Tibial artery (tissue), 4 donors: ENCODE measurements around the gene MESD.

Source experiments
- DNase-seq, 2 donors: peaks; one replicate each; pipeline ENCODE4 v3.0.0-alpha.2; 2019
- H3K27ac ChIP-seq, 2 donors: fragments of 200-600 bp; sonication (generic) in 1 of 2; 1 replicate in 1 of 2; 2 replicates in 1 of 2; pipeline ENCODE4 v1.5.1; 2018 to 2019; ENCODE audit warnings: mild to moderate bottlenecking in 1 of 2
- H3K27me3 ChIP-seq, 2 donors: fragments of 200-600 bp; sonication (generic) in 1 of 2; one replicate each; pipeline versions ENCODE4 v1.5.1 to v1.6.0; 2016 to 2019
- H3K36me3 ChIP-seq, 3 donors: fragments of 200-600 bp; sonication (generic) in 2 of 3; one replicate each; pipeline ENCODE4 v1.5.1; 2016 to 2019; ENCODE audit warnings: mild to moderate bottlenecking in 2 of 3
- H3K4me1 ChIP-seq, 4 donors: fragments of 200-600 bp; sonication (generic) in 2 of 4; 1 replicate in 3 of 4; 2 replicates in 1 of 4; pipeline ENCODE4 v1.5.1; 2016 to 2019
- H3K4me3 ChIP-seq, 2 donors: fragments of 200-600 bp; sonication (generic) in 1 of 2; 1 replicate in 1 of 2; 2 replicates in 1 of 2; pipeline ENCODE4 v1.5.1; 2018 to 2019; ENCODE audit warnings: mild to moderate bottlenecking in 2 of 2
- H3K9me3 ChIP-seq, 3 donors: fragments of 200-600 bp; sonication (generic) in 1 of 3; one replicate each; pipeline ENCODE4 v1.5.1; 2016 to 2019
- CTCF ChIP-seq, 2 experiments: fragments of 200-600 bp in 1 of 2; fragments of 450-650 bp in 1 of 2; IDR thresholded peaks; one replicate each; pipeline ENCODE4 v1.5.1; 2017 to 2019; ENCODE audit warnings: antibody characterized with exemption in 2 of 2, mild to moderate bottlenecking in 1 of 2, moderate library complexity in 1 of 2
- intact Hi-C: fragments of 100-400 bp; cut with DNase I; formaldehyde crosslinking; loops from one replicate; pipeline ENCODE4 v1.15.0; 2023; ENCODE audit warnings: low total_unique reads

Gene MESD

GRCh38 chr15:81025721-81026370 lies 36.2 kb upstream of the MESD start:
- Histone ChIP-seq H3K27me3 (no peaks in the 10 kb centered on the region), H3K4me1 (peaks cover 0 to 4% (median 0%) of the 10 kb centered on the region in 4 donors), H3K27ac (no peak overlapping the region), H3K4me3 (no peak overlapping the region), H3K9me3 (no peaks in the 10 kb centered on the region), H3K36me3 (no peaks in the 10 kb centered on the region)
- no peak for DNase-seq
- intact Hi-C loops: loop anchor here (10.0 kb wide), 1 partner anchor 59 kb away; no protein-coding TSS in a partner anchor
- TF ChIP-seq CTCF (IDR thresholded peaks at IDR 0.05): no peak

- H3K9me3 ChIP-seq: no peaks in the 10 kb centered on the region
- intact Hi-C loops: loop anchor here (10.0 kb wide), 1 partner anchor 60 kb away; no protein-coding TSS in a partner anchor
- no peak for TF ChIP-seq CTCF (IDR thresholded peaks at IDR 0.05)
- no peak overlapping the region for H3K4me3 ChIP-seq
- no peak overlapping the region for H3K27ac ChIP-seq
- no peaks in the 10 kb centered on the region for H3K27me3 ChIP-seq
- H3K36me3 ChIP-seq: no peaks in the 10 kb centered on the region
- no peak for DNase-seq
- peaks cover 0 to 4% (median 0%) of the 10 kb centered on the region in 4 donors for H3K4me1 ChIP-seq
Measured at GRCh38 chr15:81024936-81025335, 35.3 kb upstream of the MESD start.

- Histone ChIP-seq H3K4me1 (peaks cover 0 to 4% (median 0%) of the 10 kb centered on the region in 4 donors), H3K4me3 (no peak overlapping the region), H3K36me3 (no peaks in the 10 kb centered on the region), H3K9me3 (no peaks in the 10 kb centered on the region), H3K27ac (peak overlapping the region in 1 of 2 donors; percentile 34), H3K27me3 (no peaks in the 10 kb centered on the region)
- no peak for TF ChIP-seq CTCF (IDR thresholded peaks at IDR 0.05)
- intact Hi-C loops: loop anchor here (10.0 kb wide), 1 partner anchor 60 kb away; no protein-coding TSS in a partner anchor
- no peak for DNase-seq
Measured at GRCh38 chr15:81024265-81024872, 34.8 kb upstream of the MESD start.

GRCh38 chr15:81023483-81024264 lies 34.1 kb upstream of the MESD start:
- TF ChIP-seq CTCF (IDR thresholded peaks at IDR 0.05): no peak
- DNase-seq: peak; percentile 89
- H3K27ac ChIP-seq: peak overlapping the region in 1 of 2 donors; percentile 34

GRCh38 chr15:81021321-81021720 lies 31.7 kb upstream of the MESD start:
- H3K9me3 ChIP-seq: no peaks in the 10 kb centered on the region
- intact Hi-C loops: loop anchor here (10.0 kb wide), 1 partner anchor 63 kb away; no protein-coding TSS in a partner anchor
- H3K36me3 ChIP-seq: no peaks in the 10 kb centered on the region
- H3K4me1 ChIP-seq: peaks cover 0 to 5% (median 0%) of the 10 kb centered on the region in 4 donors
- no peaks in the 10 kb centered on the region for H3K27me3 ChIP-seq
- no peak overlapping the region for H3K27ac ChIP-seq
- no peak for DNase-seq
- no peak for TF ChIP-seq CTCF (IDR thresholded peaks at IDR 0.05)
- no peak overlapping the region for H3K4me3 ChIP-seq

More at GRCh38 chr15:81023483-81024264, 34.1 kb upstream of the MESD start:
- no peaks in the 10 kb centered on the region for H3K36me3 ChIP-seq
- no peaks in the 10 kb centered on the region for H3K9me3 ChIP-seq
- H3K27me3 ChIP-seq: no peaks in the 10 kb centered on the region
- H3K4me1 ChIP-seq: peaks cover 0 to 4% (median 0%) of the 10 kb centered on the region in 4 donors
- no peak overlapping the region for H3K4me3 ChIP-seq
- intact Hi-C loops: loop anchor here (10.0 kb wide), 1 partner anchor 61 kb away; no protein-coding TSS in a partner anchor
